HG02642 (cell line): ENCODE results near the gene SLC34A1.
"Not testable (repeated sequence)": the region's sequence is repeated elsewhere in the genome, so short reads cannot be mapped to it uniquely, and the experiment has no call there.

Experiments used
- ATAC-seq: cut with Tn5 transposase; IDR thresholded peaks from one replicate; pipeline ENCODE4 v1.9.1; 2021; ENCODE audit warnings: mild to moderate bottlenecking; ENCODE audit not compliant: unreplicated experiment, poor library complexity

Gene SLC34A1

GRCh38 chr5:177405312-177405711 is 21.1 kb downstream of the SLC34A1 start:
- no peak for ATAC-seq

- no peak for ATAC-seq
These were observed 21.6 kb downstream of the SLC34A1 start for GRCh38 chr5:177405805-177406204.

GRCh38 chr5:177409043-177409801 is 25.0 kb downstream of the SLC34A1 start, which contains the start of gene F12:
Gene F12 (minus strand): TSS chr5:177409564. CDS start chr5:177409527, 37 bp downstream.
- no peak for ATAC-seq

GRCh38 chr5:177410575-177410974 is 26.3 kb downstream of the SLC34A1 start:
- ATAC-seq, result no peak

- peak; percentile 55 for ATAC-seq
These were observed 28.5 kb downstream of the SLC34A1 start for GRCh38 chr5:177412603-177413233.

GRCh38 chr5:177414481-177414880 is 30.2 kb downstream of the SLC34A1 start:
- no peak for ATAC-seq

GRCh38 chr5:177417081-177417480 is 32.8 kb downstream of the SLC34A1 start:
- not testable (repeated sequence) for ATAC-seq

GRCh38 chr5:177419046-177419445 is 34.8 kb downstream of the SLC34A1 start:
- ATAC-seq, result no peak

GRCh38 chr5:177420472-177420871 is 36.2 kb downstream of the SLC34A1 start:
- not testable (repeated sequence) for ATAC-seq

GRCh38 chr5:177421062-177421798 is 37.0 kb downstream of the SLC34A1 start:
- ATAC-seq, result no peak

- ATAC-seq, result no peak
These were observed 39.4 kb downstream of the SLC34A1 start for GRCh38 chr5:177423671-177424070.

GRCh38 chr5:177425196-177425800 is 41.1 kb downstream of the SLC34A1 start:
- ATAC-seq, result no peak

- peak; percentile 79 for ATAC-seq
These were observed 41.7 kb downstream of the SLC34A1 start for GRCh38 chr5:177425801-177426565.

GRCh38 chr5:177426566-177427210 is 42.5 kb downstream of the SLC34A1 start, which contains the start of gene GRK6:
Gene GRK6 (plus strand): TSS chr5:177426676. CDS start chr5:177426846, 170 bp downstream.
- ATAC-seq, result peak; percentile 9

- ATAC-seq, result no peak
These were observed 43.1 kb downstream of the SLC34A1 start for GRCh38 chr5:177427211-177427822.

GRCh38 chr5:177427919-177428573 is 43.8 kb downstream of the SLC34A1 start:
- no peak for ATAC-seq

- ATAC-seq, result no peak
These were observed 44.5 kb downstream of the SLC34A1 start for GRCh38 chr5:177428574-177429217.
